SK-N-SH treated with all-trans-retinoic acid at 6 μM for 48 hours (cell line): Measurements from ENCODE around the gene MMP28.

Experiments used
- CSRNP3 ChIP-seq: fragments of 250-450 bp; sonication (Bioruptor Pico); IDR thresholded peaks from 2 replicates; pipeline ENCODE4 v1.5.1; 2021; ENCODE audit warnings: mild to moderate bottlenecking, moderate library complexity
- PATZ1 ChIP-seq: fragments of 250-450 bp; sonication (Bioruptor Pico); IDR thresholded peaks from 2 replicates; pipeline ENCODE4 v1.8.0; 2020; ENCODE audit warnings: mild to moderate bottlenecking, moderate library complexity, borderline replicate concordance
- RARB ChIP-seq: fragments of 250-450 bp; sonication (Bioruptor Pico); IDR thresholded peaks from 2 replicates; pipeline ENCODE4 v1.8.0; 2021; ENCODE audit warnings: mild to moderate bottlenecking, moderate library complexity
- ZFP3 ChIP-seq: fragments of 250-450 bp; sonication (Bioruptor Pico); IDR thresholded peaks from 2 replicates; pipeline ENCODE4 v1.5.0; 2020; ENCODE audit warnings: mild to moderate bottlenecking, moderate library complexity
- ZFP30 ChIP-seq: fragments of 450-650 bp; formaldehyde crosslinking; IDR thresholded peaks from 2 replicates; pipeline ENCODE4 v1.5.0; 2022; ENCODE audit warnings: mild to moderate bottlenecking, moderate library complexity

GRCh38 chr17:35757243-35757642, 38.2 kb downstream of the MMP28 start:
- TF ChIP-seq ZFP30 (CRISPR knock-in tag) (no peak), PATZ1 (CRISPR knock-in tag) (no peak), CSRNP3 (CRISPR knock-in tag) (no peak), RARB (CRISPR knock-in tag) (no peak), ZFP3 (CRISPR knock-in tag) (no peak)
